HepG2 (cell line): ENCODE measurements around the gene TOR1A.

Experiments used
- CEBPB ChIP-seq: IDR thresholded peaks from 2 replicates; pipeline ENCODE4 v1.6.1; 2011; ENCODE audit warnings: low read depth, low read length, improper control_type of control experiment, borderline replicate concordance
- CTCF ChIP-seq: sonication (generic); formaldehyde crosslinking; IDR thresholded peaks from 2 replicates; pipeline ENCODE4 v1.5.0; 2020; ENCODE audit warnings: mild to moderate bottlenecking, missing genetic modification reagents, moderate library complexity
- EZH2 ChIP-seq: conservative IDR thresholded peaks from 2 replicates; pipeline ENCODE4 v1.6.1; 2012; ENCODE audit warnings: mild to moderate bottlenecking, low read depth, low read length, moderate library complexity
- HCFC1 ChIP-seq: fragments of 150-350 bp; IDR thresholded peaks from 2 replicates; pipeline ENCODE4 v1.6.1; 2014; ENCODE audit warnings: low read depth, low read length
- KAT2B ChIP-seq: fragments of 150-350 bp; IDR thresholded peaks from 2 replicates; pipeline ENCODE4 v1.6.1; 2014; ENCODE audit warnings: low read depth, low read length, borderline replicate concordance
- NFE2L2 ChIP-seq: fragments of 150-350 bp; IDR thresholded peaks from 2 replicates; pipeline ENCODE4 v1.6.1; 2014; ENCODE audit warnings: low read length
- NONO ChIP-seq, 2 experiments: fragments of 450-650 bp in 1 of 2; sonication (generic) in 1 of 2; formaldehyde crosslinking in 1 of 2; IDR thresholded peaks in 1 of 2; conservative IDR thresholded peaks in 1 of 2; 2 replicates each; pipeline versions ENCODE4 v1.6.1 to v1.8.0; 2017 to 2022; ENCODE audit warnings: mild to moderate bottlenecking in 1 of 2, missing genetic modification reagents in 1 of 2, moderate library complexity in 1 of 2
- POLR2AphosphoS2 ChIP-seq: IDR thresholded peaks from 2 replicates; pipeline ENCODE4 v1.6.1; 2011; ENCODE audit warnings: low read depth, low read length, improper control_type of control experiment
- RXRA ChIP-seq: sonication (generic); formaldehyde crosslinking; IDR thresholded peaks from 2 replicates; pipeline ENCODE4 v1.5.1; 2020; ENCODE audit warnings: missing genetic modification reagents
- SKI ChIP-seq: fragments of 450-650 bp; IDR thresholded peaks from one replicate; pipeline ENCODE4 v1.6.1; 2018; ENCODE audit warnings: mild to moderate bottlenecking; ENCODE audit not compliant: partially characterized antibody
- ZNF17 ChIP-seq: sonication (generic); formaldehyde crosslinking; IDR thresholded peaks from 2 replicates; pipeline ENCODE4 v1.5.0; 2020; ENCODE audit warnings: mild to moderate bottlenecking, missing genetic modification reagents
- ZSCAN29 ChIP-seq: sonication (generic); formaldehyde crosslinking; conservative IDR thresholded peaks from 2 replicates; pipeline ENCODE4 v1.4.0; 2020; ENCODE audit warnings: mild to moderate bottlenecking, missing genetic modification reagents

DNA sequence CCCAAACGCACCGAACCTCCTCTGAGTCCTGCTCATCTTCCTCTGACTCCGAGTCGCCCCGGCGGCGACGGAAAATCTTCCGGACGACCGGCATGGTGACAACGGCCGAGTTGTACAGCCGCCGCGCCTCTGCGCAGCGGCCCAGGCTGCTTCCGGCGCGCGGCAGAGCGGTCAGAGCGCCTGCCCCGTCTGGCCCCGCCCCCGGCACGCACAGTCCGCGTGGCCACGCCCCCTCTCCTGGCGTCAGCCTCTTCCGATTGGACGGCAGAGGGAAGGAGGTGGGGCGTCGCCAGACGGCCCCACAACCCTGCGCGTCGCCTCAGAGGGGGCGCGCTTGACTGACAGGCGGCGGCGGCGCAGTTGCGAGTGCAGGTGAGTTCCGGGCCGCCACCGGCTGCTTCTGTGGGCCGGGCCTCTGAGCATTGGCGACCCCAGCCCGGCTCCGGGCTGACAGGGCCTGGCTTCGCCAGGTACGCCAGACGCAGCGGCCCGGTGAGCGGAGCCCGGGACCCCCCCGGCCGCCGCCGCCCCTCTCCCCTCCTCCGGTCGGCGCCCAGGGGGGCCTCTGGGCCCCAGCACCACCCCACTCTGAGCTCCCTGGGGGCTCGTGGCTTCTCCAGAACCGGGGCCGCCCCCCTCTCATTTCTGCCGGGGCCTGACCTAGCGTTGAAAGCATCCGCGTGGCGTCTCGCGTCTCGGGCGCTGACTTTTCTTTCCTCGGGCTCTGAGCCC lies 11.4 kb upstream of the TOR1A start, which contains the start of the genes C9orf78 and USP20:
- TF ChIP-seq CTCF (CRISPR knock-in tag) (peak; percentile 49), CEBPB (no peak), EZH2 (no peak), KAT2B (no peak), RXRA (CRISPR knock-in tag) (no peak), NONO (IDR thresholded peaks at IDR 0.05) (no peak), NONO (CRISPR knock-in tag; conservative IDR thresholded peaks at IDR 0.05) (peak; percentile 84; the same call in 1 of the 2 replicates), NFE2L2 (no peak), ZSCAN29 (CRISPR knock-in tag) (no peak; the same call in 1 of the 2 replicates), SKI (peak; percentile 30), ZNF17 (CRISPR knock-in tag) (no peak), POLR2AphosphoS2 (no peak), HCFC1 (peak; percentile 72)
